ENCODE data around the gene LHFPL2. TPM values are rescaled to one million over a fixed set of nuclear protein-coding genes. Genes with fewer than 3 reads are reported as not detected.
"Not testable (repeated sequence)": the region's sequence is repeated elsewhere in the genome, so short reads cannot be mapped to it uniquely, and the experiment has no call there.

The LHFPL2 gene
- total RNA-seq, 2 donors from 2014 or later, result 46.5 to 59.1 TPM

DNA sequence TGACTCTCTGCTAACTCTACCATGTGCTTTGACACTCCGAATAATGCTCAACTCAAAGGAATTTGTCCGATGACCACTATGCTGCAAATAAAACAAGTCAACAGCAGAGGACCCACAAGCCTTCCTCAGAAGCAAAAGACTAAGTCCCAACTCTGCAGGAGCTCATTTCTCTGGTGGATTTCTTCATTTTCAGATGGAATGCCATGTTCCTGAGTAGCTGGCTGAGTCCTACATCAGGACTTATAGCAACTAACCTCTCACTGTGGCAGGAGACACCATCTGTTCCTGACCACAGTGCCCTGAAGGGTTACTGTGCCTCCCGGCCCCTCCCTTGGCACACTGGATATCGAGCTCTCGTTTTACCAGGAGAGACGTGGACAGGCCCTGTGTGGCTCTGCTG lies 20.8 kb downstream of the LHFPL2 start:
- no peak for DNase-seq
- intact Hi-C loops (cut with DNase I, micrococcal nuclease), result no loop called here
- no peak for ATAC-seq

DNA sequence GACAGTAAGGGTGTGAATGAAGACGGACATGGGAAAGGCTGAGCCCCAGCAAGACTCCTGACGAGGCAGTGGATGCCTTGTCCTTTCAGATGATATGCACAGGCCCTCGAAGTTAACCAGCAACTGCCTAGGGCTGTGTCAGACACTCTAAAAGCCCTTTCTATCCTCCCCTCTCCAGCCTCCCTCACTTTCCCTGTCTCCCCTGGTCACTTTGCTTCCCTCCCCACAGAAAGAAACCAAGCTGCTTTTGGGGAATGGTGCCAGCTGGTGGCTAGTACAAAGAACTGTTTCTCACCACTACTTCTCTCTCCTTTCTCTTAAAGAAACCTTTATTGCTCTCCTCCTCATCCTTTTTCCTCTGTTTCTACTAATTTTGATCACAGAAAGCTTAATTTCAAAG lies 21.4 kb downstream of the LHFPL2 start:
- no peak for ATAC-seq
- DNase-seq, result no peak
- intact Hi-C loops (cut with DNase I, micrococcal nuclease), result no loop called here

DNA sequence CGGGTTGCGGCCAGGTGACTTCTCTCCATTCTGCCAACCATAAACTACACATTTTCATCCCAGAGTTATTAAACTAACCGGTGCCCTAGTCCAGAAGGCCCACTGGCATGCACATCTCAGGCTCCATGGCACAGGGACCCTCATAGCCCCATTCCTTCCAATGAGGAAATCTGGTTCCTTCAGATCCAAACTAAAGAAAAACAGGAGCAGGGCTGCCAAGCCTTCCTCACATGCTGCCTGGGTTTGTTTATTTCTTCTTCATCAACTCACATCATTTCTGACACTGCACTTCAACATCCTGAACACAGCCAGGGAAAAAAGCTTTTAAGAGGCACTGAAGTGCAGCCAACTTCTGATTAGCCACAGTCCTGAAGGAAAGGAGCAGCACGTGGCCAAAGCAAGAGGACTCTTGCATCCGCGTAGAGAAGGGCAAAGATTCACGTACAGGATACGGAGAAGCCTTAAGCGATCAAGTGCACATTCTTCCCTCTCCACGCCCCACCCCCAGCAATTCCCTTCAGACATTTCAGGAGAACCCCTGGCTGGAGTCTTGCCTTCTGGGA lies 22.5 kb downstream of the LHFPL2 start:
- intact Hi-C loops (cut with DNase I, micrococcal nuclease), result no loop called here
- DNase-seq (no peak), ATAC-seq (no peak)

DNA sequence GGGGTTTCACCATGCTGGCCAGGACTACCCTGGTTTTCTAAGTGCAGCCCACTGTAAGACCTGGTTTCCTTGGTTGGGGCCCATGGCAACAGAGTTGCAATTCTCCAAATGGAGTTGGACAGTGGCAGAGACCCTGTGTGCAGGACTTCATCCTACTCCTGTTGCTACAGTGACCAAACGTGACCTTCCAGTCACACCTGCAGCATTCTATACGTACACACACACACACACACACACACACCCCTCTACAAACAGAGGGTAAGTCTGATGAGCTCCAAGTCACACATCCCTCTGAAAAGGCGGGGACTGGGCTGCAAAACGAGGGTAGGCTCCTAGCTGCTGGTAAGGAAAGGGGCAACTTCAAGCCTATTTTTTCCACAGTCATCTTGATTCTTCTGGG lies 23.6 kb downstream of the LHFPL2 start:
- no peak for ATAC-seq
- intact Hi-C loops (cut with DNase I, micrococcal nuclease), result no loop called here

DNA sequence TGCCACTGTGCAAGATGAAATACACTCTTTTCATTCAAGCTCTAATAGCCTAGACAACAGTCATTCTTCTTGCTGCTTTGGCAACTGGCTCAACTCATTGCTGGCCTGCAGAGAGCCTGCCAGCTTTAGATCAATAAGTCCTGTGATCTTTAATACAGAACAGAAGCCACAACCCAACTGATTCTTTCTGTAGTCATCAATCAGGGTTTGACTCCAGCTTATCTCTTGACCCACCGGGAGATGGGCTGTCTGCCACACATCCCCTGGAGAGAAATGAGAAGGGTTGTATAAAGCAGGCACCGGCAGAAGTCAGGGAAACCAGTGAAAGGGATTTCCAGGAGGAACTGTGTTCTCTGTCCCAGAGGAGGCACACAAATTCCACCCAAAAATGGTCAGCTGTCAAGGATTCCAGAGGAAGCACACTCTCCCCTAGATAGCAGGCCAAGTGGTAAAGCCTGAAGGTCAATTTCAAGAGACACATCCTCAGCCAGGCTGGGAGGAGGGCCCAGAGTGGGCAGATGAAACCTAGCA lies 24.5 kb downstream of the LHFPL2 start:
- ATAC-seq (no peak), DNase-seq (no peak)
- intact Hi-C loops (cut with DNase I, micrococcal nuclease), result no loop called here

More for the DNA sequence above, 23.6 kb downstream of the LHFPL2 start:
- no peak for DNase-seq

DNA sequence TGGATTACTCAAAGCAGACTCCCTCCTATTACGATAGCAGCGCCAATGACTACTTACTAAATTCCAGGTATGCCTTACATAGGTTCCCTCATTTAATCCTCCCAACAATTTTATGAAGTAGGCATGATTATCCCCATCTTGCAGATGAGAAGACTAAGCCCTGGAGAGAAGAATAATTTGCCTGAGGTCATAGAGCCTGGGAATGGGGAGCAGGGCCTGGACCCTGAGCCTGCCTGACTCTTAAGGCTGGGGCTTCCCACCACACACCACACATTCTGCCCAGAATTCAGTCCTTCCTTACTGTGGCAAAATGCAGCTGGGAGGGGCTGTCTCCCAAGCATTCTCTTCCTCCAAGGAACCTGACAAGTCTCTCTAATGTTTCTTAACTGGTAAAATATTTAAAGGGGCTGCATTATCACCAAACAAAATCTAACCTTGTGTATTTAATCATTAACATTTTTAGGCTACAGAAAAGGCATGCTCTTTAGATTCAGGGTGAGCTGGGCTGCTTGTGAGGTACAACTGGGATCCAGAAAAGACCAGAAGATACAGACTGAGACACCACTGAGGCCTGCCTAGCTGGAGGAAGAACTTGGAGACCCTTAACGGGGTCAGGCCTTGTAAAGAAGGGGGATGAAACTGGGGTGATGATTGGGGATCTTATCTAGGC lies 26.1 kb downstream of the LHFPL2 start:
- DNase-seq, result no peak
- no peak for ATAC-seq
- intact Hi-C loops (cut with DNase I, micrococcal nuclease), result no loop called here

DNA sequence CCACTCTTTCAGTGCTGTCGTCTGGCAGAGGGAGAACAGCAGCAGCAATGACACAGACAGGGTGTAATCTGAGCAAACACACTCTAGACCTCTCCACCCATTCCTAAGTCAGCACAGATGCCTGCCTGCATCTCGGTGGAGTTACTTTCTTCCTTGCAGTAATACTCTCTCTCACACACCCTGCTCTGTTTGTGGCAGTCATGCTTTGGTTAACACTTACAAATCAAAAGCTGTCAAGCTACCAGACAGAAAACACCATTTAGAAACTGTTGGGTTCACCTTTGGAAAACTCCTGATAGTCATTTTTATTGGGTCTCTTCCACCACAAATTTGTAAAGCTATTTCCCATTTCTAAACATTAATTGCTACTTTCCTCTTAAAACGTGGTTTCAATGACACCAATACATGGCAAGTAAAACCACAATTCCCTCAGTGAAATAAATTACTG lies 27.3 kb downstream of the LHFPL2 start:
- ATAC-seq (peak; percentile 70), DNase-seq (no peak)
- intact Hi-C loops (cut with DNase I, micrococcal nuclease), result no loop called here

DNA sequence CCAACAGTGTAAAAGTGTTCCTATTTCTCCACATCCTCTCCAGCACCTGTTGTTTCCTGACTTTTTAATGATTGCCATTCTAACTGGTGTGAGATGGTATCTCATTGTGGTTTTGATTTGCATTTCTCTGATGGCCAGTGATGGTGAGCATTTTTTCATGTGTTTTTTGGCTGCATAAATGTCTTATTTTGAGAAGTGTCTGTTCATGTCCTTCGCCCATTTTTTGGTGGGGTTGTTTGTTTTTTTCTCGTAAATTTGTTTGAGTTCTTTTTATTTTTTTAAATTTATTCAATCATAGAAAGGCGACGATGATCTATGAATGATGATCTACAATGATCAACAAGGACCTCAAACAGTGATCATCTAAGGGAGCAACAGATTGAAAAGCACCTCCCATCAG lies 28.5 kb downstream of the LHFPL2 start:
- intact Hi-C loops (cut with DNase I, micrococcal nuclease); DNase-seq; ATAC-seq: not testable (repeated sequence)

DNA sequence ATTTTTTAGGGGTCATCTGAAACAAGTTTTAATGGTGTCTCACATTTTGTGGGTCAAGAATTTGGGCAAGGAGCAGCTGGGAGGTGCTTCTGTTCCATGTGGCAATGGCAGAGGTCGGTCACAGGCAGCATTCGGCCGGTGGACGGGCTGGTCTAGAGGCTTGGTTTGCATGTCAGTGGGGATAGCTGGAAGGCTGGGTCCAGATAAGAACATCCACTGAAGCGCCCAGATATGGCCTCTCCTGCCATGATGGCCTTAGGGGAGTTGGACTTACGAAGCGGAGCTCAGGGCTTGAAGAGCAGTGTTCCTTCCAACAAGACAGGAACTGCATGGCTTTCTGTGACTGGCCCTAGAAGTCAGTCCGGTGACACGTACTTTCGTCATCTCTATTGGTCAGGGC lies 30.3 kb downstream of the LHFPL2 start:
- DNase-seq (no peak), ATAC-seq (no peak)
- intact Hi-C loops (cut with DNase I, micrococcal nuclease), result no loop called here

DNA sequence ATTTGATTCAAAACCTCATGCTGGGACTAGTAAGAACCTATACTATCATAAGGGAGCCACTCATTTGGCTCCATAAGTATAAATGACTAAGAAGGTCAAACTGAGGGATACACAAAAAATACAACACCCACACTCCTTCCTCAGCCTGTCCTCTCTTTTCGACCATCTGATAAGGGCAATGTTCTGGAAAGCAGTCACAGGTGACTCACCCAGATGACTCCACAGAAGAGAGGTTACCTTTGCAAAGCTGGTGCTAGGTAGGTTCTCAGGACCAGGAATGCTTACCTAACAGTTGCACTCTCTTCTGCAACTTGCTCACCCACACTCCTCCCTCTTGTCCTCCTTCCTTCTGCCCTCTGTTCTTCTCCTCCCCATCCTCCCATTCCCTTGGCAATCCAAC lies 32.9 kb downstream of the LHFPL2 start:
- intact Hi-C loops (cut with DNase I, micrococcal nuclease), result no loop called here
- DNase-seq (no peak), ATAC-seq (peak; percentile 52)

DNA sequence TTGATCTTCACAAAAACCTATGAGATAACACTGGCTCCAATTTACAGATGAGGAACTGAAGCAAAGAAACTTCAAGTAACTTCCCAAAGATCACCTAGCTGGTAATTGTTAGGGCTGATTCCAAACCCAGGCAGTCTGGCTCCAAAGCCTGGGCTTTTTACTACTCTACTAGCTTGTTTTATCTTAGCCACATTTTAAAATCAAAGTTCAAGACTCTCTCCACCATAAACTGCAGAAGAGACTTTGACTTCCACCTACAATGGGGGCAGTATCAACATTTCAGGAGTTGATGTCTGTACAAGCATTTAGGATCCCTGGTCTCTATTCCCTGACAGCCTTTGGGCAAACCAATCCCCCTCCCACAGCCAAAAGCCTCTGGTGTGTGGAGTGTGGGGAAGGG lies 33.8 kb downstream of the LHFPL2 start:
- intact Hi-C loops (cut with DNase I, micrococcal nuclease), result no loop called here
- ATAC-seq (peak; percentile 62), DNase-seq (no peak)

DNA sequence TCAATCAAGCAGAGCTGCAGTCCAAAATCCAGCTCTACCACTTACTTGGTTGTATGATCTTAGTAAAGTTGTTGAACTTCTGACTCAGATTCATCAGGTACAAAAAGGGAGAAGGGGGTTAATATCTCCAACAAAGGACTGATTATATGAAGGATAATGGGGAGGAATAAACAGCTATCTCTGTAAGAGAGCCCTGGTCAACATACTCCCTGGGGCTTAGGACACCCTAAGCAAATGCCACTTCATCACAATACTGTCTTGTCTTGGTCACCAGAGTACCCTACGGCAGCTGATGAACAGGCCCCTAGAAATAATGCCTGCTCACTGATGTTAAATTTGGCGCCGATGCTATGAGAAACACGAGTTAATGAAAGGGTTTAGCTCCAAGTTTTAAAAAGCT lies 34.8 kb downstream of the LHFPL2 start:
- intact Hi-C loops (cut with DNase I, micrococcal nuclease), result no loop called here
- no peak for ATAC-seq
- DNase-seq, result no peak

DNA sequence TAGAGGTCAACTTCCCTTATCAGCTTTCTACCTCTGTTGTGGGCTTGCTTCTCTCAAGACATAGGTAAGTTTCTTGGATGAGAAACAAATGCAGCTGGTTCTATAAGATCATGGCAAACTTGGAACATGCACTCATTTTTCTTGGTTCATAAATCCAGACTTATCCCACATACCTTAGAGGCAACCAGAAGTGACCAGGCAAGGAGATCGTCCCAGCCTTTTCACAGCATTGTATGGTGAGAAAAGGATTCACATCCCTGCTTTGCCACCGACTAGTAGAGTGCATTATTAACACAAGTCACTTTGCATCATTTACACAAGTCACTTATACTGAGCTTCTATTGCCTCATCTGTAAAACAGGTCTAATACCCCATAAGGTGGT lies 35.4 kb downstream of the LHFPL2 start:
- DNase-seq (no peak), ATAC-seq (no peak)
- intact Hi-C loops (cut with DNase I, micrococcal nuclease), result no loop called here

DNA sequence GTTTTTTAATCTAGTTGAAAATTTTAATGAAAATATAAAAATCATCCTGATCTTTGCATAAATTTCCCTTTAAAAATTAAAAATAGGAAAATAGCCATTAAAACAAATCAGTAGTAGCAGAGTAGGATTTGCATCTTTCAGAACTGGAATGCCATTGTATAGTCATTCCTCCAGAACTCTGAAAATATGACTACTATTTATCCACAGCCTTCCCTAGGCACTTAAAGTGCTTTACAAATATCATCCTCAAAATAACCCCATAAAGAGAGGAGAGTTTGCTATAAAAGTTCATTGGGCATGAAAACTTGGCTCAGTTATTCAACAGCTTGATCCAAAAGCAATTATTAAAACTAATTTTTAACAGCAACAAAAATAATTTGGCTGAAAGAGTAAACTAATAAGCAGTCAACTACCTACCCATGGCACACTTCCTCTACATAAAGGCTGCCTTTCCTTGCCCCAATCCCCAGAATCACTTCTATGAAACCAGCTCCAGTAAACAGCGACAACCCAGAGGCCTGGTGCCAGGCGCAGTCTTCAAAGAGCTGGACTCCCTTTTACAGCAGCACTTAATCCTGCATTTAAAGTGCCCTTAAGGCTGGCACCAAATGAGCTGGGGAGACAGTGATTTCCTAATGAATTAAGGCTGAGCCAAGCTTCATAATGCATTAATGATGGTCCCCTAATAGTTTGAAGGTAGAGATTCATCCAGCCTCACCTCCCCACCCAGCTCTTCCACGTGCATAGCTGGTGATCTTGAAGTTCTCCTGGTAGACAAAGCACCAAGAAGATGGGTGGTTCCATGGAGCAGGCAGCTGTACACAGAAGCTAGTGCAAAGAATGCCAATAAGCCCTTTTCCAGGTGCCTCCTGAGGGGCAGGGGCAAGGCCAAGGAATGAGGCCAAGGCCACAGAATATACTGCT lies 36.1 kb downstream of the LHFPL2 start:
- intact Hi-C loops (cut with DNase I, micrococcal nuclease), result no loop called here
- ATAC-seq (no peak), DNase-seq (no peak)

DNA sequence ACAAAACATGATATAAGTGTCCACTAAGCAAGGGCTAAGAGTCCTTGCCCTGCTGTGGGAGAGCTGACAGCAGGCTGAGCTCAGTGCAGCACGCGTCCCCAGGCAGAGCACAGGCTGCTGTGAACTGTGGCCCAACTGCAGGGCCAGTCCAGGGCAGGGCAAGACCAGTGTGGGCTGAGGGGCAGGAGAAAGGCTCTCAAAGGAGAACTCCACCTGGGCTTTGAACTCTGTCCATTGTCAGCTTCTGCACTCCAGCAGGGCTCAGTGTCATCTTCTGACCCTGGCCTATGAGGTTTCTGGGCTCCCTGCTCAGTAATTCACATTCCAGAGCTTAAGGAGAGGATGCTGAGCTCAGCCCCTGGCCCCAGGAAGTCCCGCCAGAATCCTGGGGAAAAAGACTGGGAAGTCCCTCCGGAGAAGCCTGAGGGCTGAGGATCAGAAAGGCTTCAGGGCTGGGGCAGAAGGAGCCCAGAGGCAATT lies 37.4 kb downstream of the LHFPL2 start:
- intact Hi-C loops (cut with DNase I, micrococcal nuclease), result no loop called here
- no peak for DNase-seq
- no peak for ATAC-seq

DNA sequence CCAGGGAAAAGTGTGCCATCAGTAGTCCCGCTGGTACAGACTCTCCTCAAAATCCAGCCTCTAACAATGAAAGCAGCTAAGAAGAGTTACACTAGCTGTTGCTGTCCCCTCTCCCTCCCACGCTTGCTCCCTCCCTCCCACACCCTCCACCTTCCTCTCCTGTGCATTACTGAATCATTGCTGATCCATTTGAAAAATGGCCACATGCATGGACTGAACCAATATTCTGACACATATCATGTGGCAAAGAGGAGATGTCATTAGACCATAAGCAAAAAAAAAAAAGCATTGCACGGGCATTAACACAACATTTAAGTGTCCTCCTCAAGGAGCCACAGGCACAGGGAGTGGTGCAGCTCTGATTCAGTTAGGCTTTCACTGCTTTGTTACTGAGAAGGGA lies 37.9 kb downstream of the LHFPL2 start:
- no peak for ATAC-seq
- intact Hi-C loops (cut with DNase I, micrococcal nuclease), result no loop called here
- no peak for DNase-seq

DNA sequence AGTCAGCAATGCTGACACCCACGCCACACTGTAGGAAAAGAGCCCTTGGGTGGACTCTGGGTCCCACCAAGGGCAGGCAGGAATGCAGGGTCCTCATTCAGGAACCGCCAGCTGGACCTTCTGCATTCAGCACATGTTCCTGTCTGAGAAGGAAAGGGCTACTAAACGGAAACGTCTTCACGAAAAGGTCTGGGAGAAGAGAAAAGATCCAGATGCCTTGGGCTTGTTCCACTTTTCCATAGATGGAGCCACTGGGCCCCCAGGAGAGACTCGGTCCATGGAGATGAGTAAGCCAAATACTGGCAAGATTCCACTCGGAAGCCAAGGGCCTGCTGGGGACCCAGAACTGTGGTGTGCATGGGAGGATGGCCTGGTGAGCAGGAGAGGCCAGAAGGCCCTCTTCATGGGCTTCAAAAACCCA lies 38.4 kb downstream of the LHFPL2 start:
- ATAC-seq (no peak), DNase-seq (peak in 1 of 2 donors; percentile 72)
- intact Hi-C loops (cut with DNase I, micrococcal nuclease), result no loop called here

DNA sequence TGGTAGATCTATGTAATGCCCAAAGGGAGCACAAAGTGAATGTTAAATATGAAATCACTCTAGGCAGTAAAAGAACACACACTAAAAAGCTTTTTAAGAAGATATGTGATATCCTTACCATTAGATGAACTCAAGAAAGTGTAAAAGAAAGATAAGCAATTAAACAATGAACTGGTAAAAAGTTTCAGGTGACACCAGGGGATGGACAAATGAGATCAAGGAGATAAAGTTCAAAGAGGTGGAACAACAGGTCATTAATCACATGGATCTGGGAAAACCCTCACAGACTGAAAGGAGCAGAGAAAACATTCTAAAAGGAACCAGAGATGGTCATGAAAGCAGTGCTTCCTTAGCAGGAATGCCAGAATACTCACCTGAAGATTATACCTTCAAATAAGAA lies 40.7 kb downstream of the LHFPL2 start:
- intact Hi-C loops (cut with DNase I, micrococcal nuclease), result no loop called here
- no peak for ATAC-seq
- no peak for DNase-seq

DNA sequence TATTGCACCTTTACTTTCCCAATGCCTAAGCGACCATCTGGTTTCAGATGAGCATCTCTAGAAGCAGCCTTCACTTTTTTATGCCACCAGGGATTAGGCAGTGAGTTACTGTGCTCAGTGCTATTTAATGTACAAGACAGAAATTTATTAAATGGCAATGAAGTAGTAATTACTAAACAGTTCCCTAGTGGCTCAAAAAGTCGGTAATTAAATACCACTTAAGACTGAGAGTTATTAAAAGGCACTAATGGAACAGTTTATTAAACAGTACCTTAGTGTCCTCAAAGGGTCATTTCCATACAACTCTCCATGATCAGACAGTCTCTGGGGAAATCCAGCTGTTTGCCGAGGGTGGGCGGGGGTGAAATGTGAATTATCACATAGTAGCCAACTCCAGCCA lies 42.3 kb downstream of the LHFPL2 start:
- DNase-seq, result no peak
- ATAC-seq, result no peak
- intact Hi-C loops (cut with DNase I, micrococcal nuclease), result no loop called here

DNA sequence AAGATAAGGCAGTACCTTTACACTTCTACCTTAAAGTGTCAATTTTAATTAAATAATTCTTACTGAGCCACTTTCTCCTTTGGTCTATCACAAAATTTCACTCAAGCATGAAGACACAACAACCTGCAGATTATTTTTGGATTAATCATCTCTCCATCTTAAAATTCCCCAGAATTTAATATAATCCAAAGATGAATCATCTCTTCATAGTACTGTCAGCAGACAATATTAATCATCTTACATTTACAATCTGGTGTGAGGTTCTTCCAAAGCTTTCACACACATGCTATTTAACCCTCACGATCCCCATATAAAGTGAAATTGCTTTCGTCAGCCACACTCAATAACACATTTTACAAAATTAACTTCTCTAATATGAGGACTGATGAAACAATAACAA lies 43.0 kb downstream of the LHFPL2 start:
- intact Hi-C loops (cut with DNase I, micrococcal nuclease), result no loop called here
- no peak for DNase-seq
- no peak for ATAC-seq
